Glomerular visceral epithelial cell (primary cell): ENCODE results near the gene RAB38.
A peak's percentile ranks its signal among the peaks of the same experiment; 100 is the strongest.

ENCODE experiments used
- DNase-seq: peaks from one replicate; pipeline ENCODE4 v3.0.0-alpha.2; 2016; ENCODE audit errors: extremely low spot score

RAB38 gene

GRCh38 chr11:88174709-88175568 is at the start of gene RAB38:
Gene RAB38 (minus strand): TSS chr11:88175443. CDS start chr11:88175384, 59 bp downstream.
- peak; percentile 72 for DNase-seq

GRCh38 chr11:88213406-88213805 is 38.2 kb upstream of the RAB38 start:
- no peak for DNase-seq

GRCh38 chr11:88212300-88212699 is 37.1 kb upstream of the RAB38 start:
- no peak for DNase-seq

- DNase-seq: no peak
Observed at GRCh38 chr11:88208745-88209144, 33.5 kb upstream of the RAB38 start.

DNA sequence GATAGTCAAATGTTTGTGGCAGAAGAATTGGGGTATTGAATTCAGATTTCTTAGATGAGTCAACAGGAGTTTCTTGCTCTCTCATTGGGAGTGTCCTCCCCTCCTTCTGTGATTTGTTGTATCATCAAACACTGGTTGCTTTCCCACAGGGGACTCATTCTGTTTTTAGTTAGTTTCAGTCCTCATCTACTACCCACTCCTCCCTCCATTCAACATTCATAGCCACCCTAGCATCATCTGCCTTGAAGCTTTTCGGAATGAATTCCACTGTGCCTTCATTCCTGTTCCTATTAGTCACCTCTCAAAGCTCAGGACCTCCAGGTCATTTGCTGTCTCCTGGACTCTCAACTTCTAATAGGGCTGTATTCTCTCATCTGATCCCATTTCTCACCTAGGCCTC is 31.5 kb upstream of the RAB38 start:
- DNase-seq: peak; percentile 3

GRCh38 chr11:88204353-88204752 is 29.1 kb upstream of the RAB38 start:
- DNase-seq: no peak

GRCh38 chr11:88203604-88204003 is 28.4 kb upstream of the RAB38 start:
- no peak for DNase-seq

GRCh38 chr11:88202498-88202897 is 27.3 kb upstream of the RAB38 start:
- no peak for DNase-seq

GRCh38 chr11:88196393-88196792 is 21.1 kb upstream of the RAB38 start:
- no peak for DNase-seq

GRCh38 chr11:88195908-88196307 is 20.7 kb upstream of the RAB38 start:
- DNase-seq: no peak

DNA sequence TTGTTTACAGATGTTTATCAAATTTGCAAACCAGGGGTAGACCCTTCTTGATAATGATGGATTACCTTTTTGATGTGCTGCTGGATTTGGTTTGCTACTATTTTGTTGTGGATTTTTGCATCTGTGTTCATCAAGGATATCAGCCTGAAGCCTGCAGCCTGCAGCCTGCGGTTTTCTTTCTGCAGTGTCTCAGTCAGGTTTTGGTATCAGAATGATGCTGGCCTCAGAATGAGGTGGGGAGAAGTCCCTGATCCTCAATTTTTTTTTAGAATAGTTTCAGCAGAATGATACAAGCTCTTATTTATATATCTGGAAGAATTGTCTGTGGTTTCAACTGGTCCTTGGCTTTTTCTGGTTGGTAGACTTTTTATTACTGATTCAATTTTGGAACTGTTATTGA is 19.7 kb upstream of the RAB38 start:
- no peak for DNase-seq

- DNase-seq: no peak
Observed at GRCh38 chr11:88193278-88193677, 18.0 kb upstream of the RAB38 start.

- DNase-seq: no peak
Observed at GRCh38 chr11:88188932-88189253, 13.7 kb upstream of the RAB38 start.

DNA sequence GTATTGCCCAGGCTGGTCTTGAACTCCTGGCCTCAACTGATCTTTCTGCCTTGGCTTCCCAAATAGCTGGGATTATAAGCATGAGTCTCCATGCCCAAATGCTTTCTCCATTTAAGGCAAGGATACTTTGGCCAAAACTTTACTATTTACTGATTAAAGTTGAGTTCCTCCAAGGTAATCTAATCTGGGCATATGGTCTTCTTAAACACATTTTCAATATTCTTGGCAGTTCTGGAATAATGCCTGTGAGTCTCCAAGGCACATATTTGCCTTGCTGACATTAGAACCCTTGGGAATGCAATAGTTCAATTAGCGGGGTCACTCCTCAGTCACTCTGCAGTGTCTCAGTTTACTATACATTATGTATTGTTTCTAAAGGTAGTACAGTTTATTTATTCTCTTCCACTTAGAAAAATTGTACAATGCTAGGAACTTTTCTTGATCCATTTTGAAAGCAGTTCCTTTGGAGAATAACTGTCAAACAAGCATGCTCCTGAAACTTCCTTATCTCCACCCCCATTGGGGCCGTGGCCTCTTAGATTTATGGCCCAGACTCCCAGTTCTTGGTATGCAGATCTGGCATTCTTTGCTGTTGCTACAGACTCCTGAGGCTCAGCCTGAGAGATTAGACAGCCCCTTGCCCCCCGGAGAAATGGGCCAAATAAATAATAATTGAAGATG is 13.1 kb upstream of the RAB38 start:
- no peak for DNase-seq

- no peak for DNase-seq
Observed at GRCh38 chr11:88183233-88183632, 8.0 kb upstream of the RAB38 start.

DNA sequence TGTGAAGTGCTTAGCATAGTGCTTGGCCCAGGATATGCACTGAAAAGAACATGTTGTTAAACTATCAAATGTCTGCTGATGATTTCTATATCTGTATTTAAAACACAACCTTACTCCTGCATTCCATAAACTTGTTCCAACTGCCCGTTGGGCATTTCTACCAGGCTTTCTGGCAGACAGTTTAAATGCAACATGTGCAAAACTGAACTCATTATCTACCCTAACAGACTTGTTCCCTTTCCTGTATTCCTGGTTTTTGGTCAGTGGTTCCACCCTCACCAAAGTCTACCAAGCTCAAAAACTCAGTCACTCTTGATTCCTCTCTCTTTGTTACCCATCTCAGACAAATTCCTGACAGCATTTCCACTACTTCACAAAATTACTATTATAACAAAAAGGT is 6.5 kb upstream of the RAB38 start:
- DNase-seq: no peak

DNA sequence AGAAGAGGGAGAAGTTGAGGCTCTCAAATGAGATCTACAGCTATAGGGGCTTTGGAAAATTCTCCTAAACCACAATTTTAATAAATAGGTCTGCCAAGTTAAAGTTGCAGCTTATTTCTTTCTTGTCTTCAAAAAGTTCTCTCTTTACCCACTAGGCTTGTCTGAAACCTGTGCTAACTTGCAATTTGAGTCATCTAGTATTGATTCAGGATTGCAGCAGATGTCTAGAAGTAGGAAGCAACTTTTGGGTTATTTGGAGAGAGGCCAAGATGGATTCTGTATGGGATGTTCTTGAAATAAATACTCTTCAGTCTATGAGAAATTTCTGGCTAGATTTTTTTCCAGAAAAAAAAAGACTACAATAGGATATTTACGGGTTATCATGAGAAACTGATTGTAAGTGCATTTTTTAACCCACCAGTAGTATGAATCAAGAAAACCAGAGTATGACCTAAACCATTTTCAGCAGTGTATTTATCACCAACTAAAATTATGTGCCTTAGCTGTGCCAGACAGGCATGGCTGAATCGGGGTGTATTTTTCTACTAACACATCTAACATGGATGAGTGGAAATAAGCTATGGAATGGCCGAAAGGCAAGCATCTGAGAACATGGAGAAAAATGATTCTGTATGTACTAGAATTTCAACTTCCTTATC is 4.9 kb upstream of the RAB38 start:
- peak; percentile 3 for DNase-seq

- peak; percentile 87 for DNase-seq
Observed at GRCh38 chr11:88179141-88179540, 3.9 kb upstream of the RAB38 start.

DNA sequence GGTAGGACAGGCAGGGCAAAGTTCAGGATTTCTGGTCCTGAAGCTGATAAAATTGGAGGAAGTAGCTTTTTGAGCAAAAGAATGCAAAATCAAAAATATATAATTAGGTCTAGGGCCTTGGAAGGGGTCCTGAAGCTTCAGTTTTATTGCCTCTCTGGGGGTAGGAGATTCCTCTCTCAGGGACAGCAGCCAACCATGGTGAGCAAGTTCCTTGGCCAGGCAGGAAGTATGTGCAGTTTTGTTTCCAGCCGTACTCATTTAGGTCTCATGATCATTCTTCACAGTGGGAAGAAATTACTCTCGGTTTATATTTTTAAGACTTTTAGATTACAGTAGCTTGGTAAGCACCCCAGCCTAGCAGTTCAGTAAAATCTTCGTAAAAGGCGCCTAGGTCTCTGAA is 2.9 kb upstream of the RAB38 start:
- no peak for DNase-seq

GRCh38 chr11:88175569-88176075 is 379 bp upstream of the RAB38 start:
- DNase-seq: no peak

- DNase-seq: no peak
Observed at GRCh38 chr11:88173956-88174355, 1.3 kb downstream of the RAB38 start.

DNA sequence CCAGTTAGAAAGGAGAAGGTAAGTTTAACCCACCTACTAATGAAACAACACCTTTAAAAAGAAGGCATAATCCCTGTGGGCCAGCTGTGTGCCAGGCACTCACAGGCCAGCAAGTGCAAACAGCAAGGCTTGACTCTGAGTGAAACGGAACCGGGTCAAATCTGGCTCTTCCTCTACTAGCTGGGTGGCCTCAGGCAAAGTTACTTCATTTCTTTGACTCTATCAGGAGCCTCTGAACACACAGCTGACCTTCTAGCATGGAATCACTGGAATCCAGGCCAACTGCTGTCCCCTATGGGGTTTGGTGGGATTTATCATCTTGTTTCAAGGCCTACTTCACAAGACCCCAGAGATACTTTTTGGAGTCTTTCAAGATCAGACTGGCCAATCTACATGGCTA is 3.3 kb downstream of the RAB38 start:
- DNase-seq: no peak

- DNase-seq: no peak
Observed at GRCh38 chr11:88170673-88171072, 4.6 kb downstream of the RAB38 start.
